Prostate gland (tissue), 2 donors: Measurements from ENCODE around the gene SLC25A11. TPM values are rescaled to one million over a fixed set of nuclear protein-coding genes. Genes with fewer than 3 reads are reported as not detected.

Experiments used
- DNase-seq: peaks from one replicate; pipeline ENCODE4 v3.0.0-alpha.2; 2019; ENCODE audit warnings: low spot score
- H3K27ac ChIP-seq, 2 donors: fragments of 200-600 bp; sonication (generic); 2 replicates each; pipeline ENCODE4 v1.5.1; 2017 to 2019
- H3K27me3 ChIP-seq: fragments of 200-600 bp; sonication (generic); replicated peaks from 2 replicates; pipeline ENCODE4 v1.5.1; 2019; ENCODE audit not compliant: insufficient read depth
- H3K36me3 ChIP-seq, 2 donors: fragments of 200-600 bp; sonication (generic); 1 replicate in 1 of 2; 2 replicates in 1 of 2; pipeline versions ENCODE4 v1.5.1 to v1.8.1; 2017 to 2019
- H3K4me1 ChIP-seq: fragments of 200-600 bp; sonication (generic); replicated peaks from 2 replicates; pipeline ENCODE4 v1.5.1; 2019
- H3K4me3 ChIP-seq, 2 donors: fragments of 200-600 bp; sonication (generic); 2 replicates each; pipeline ENCODE4 v1.5.1; 2017 to 2019
- H3K9me3 ChIP-seq: fragments of 200-600 bp; sonication (generic); 2 replicates; pipeline ENCODE4 v1.5.1; 2017
- POLR2A ChIP-seq: fragments of 450-650 bp; IDR thresholded peaks from one replicate; pipeline ENCODE4 v1.6.1; 2016; ENCODE audit warnings: antibody characterized with exemption, mild to moderate bottlenecking
- POLR2AphosphoS5 ChIP-seq: sonication (generic); formaldehyde crosslinking; IDR thresholded peaks from one replicate; pipeline ENCODE4 v1.6.1; 2017; ENCODE audit warnings: antibody characterized with exemption
- WGBS: methylation state at CpG from one replicate; pipeline ENCODE4 v1.1.5; 2018; 5-methylcytosine and 5-hydroxymethylcytosine counted together
- intact Hi-C: fragments of 100-400 bp; cut with DNase I; formaldehyde crosslinking; loops from one replicate; pipeline ENCODE4 v1.14.2; 2022
- total RNA-seq, 2 donors: library from RNA; depleted of rRNA; stranded (reverse); fragments of >200 nt; gene quantifications; one replicate each; pipeline ENCODE4 v1.1.0, GENCODE V29; 2016
- TF ChIP-seq, protein P1 (sequence below), 4 experiments: fragments of 200-600 bp in 2 of 4; fragments of 450-650 bp in 2 of 4; sonication (generic) in 2 of 4; IDR thresholded peaks; 1 replicate in 3 of 4; 2 replicates in 1 of 4; pipeline ENCODE4 v1.5.1; 2016 to 2019; ENCODE audit warnings: antibody characterized with exemption in 4 of 4, mild to moderate bottlenecking in 2 of 4, moderate library complexity in 2 of 4

The SLC25A11 gene
- total RNA-seq, 2 donors from 2014 or later, result 40.5 to 68.0 TPM

DNA sequence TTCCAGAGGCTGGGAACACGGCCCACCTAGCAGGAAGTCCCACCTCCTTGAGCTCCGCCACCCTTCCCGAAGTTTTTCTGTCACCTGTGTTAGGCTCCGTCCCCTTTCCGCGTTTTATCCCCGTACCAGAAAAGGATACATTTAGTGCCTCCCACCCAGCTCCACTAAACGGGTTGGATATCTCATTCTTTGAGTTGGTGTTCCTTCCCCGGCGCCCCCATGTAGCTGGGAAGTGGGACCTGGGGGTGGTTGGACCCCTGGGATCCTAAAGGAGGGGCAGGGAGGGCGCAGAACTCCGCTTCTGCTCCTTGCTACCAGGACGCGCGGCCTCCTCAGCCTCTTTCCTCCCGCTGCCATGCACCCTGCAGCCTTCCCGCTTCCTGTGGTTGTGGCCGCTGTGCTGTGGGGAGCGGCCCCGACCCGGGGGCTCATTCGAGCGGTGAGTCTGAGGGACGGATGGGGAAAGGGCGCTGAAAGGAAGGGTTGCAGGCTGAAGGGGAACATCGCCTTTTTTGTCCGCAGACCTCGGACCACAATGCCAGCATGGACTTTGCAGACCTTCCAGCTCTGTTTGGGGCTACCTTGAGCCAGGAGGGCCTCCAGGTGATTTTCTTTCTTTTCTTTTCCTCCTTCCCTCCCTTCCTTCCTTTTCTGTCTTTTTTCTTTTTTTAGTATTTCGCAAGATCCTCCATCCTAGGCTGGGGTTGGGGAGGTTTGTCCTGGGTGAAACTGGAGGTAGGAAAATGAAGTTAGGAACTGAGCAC lies 891 bp upstream of the SLC25A11 start:
- peaks cover 17% of the 10 kb centered on the region for H3K4me1 ChIP-seq
- peak overlapping the region; percentile 75 to 82 for H3K4me3 ChIP-seq
- H3K27me3 ChIP-seq, result no peaks in the 10 kb centered on the region
- H3K27ac ChIP-seq, result peak overlapping the region; percentile 85 to 95
- under 1% methylated on average over 29 of the region's 29 CpGs for WGBS
- TF ChIP-seq POLR2A (no peak), POLR2AphosphoS5 (no peak)
- TF ChIP-seq, protein P1, sequence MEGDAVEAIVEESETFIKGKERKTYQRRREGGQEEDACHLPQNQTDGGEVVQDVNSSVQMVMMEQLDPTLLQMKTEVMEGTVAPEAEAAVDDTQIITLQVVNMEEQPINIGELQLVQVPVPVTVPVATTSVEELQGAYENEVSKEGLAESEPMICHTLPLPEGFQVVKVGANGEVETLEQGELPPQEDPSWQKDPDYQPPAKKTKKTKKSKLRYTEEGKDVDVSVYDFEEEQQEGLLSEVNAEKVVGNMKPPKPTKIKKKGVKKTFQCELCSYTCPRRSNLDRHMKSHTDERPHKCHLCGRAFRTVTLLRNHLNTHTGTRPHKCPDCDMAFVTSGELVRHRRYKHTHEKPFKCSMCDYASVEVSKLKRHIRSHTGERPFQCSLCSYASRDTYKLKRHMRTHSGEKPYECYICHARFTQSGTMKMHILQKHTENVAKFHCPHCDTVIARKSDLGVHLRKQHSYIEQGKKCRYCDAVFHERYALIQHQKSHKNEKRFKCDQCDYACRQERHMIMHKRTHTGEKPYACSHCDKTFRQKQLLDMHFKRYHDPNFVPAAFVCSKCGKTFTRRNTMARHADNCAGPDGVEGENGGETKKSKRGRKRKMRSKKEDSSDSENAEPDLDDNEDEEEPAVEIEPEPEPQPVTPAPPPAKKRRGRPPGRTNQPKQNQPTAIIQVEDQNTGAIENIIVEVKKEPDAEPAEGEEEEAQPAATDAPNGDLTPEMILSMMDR (IDR thresholded peaks at IDR 0.05), result no peak
- peak; percentile 84 for DNase-seq
- peaks cover 0 to 10% of the 10 kb centered on the region in 2 donors for H3K36me3 ChIP-seq
- no peaks in the 10 kb centered on the region for H3K9me3 ChIP-seq
- intact Hi-C loops, result no loop called here

DNA sequence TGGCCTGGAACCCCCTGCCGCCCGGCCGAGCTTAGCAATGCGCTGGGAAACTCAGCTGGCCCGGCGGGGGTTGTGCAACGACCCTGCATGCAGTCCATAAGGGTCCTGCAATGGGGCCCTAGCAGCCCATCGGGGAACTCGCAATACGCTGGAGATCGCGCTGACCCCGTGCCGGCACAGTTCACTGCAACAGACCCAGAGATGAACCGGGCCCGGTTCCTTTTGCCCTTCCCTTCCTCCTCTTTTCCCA lies 375 bp downstream of the SLC25A11 start:
- peaks cover 12% of the 10 kb centered on the region for H3K4me1 ChIP-seq
- H3K36me3 ChIP-seq, result peaks cover 0 to 10% of the 10 kb centered on the region in 2 donors
- peak overlapping the region; percentile 85 to 95 for H3K27ac ChIP-seq
- H3K4me3 ChIP-seq, result peak overlapping the region; percentile 75 to 82
- TF ChIP-seq POLR2AphosphoS5, result no peak
- TF ChIP-seq POLR2A, result no peak
- TF ChIP-seq, protein P1 (IDR thresholded peaks at IDR 0.05), result no peak
- intact Hi-C loops, result no loop called here
- DNase-seq, result no peak
- 0% methylated on average over 16 of the region's 16 CpGs for WGBS
- no peaks in the 10 kb centered on the region for H3K27me3 ChIP-seq
- no peaks in the 10 kb centered on the region for H3K9me3 ChIP-seq

DNA sequence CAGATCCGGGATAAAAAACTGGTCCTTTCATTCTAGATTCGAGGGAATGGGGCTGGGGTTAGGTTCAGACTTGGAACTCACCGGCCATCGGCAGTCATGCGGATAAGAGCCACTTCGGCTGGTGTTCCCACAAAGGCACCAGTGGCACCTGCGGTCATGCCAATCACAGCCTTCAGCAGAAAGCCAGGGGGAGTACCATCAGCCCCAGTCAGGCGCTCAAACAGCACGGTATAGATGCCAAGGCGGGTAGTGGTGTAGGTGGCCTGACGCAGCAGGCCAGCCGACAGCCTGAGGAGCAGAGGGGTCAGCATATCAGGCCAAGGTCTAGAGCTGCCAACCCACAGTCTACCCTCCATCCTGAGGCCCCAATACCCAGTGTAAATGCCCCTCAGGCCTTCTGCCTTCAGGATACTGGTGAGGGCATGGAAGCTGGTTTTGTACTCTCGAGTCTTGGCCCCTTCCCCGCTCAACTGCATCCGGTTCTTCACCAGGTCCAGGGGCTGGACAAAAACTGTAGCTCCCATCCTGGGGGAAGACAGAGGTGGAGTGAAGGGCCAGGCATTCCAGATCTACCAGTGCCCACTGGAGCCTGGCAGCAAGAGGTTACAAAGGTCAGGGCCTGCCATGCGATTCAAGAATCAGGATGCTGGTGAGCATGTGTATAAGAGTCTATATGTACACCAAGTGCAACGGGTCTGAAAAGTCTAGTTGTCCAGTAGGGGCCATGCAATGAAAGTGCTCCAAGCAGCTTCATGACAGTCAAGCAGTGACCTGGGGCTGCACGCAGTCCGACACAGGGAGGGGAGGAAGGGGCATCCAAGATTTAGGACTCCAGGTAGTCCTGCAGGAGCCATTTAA lies 929 bp downstream of the SLC25A11 start:
- no peak for DNase-seq
- H3K4me3 ChIP-seq, result peak overlapping the region; percentile 75 to 82
- H3K36me3 ChIP-seq, result peaks cover 0 to 10% of the 10 kb centered on the region in 2 donors
- H3K27ac ChIP-seq, result peak overlapping the region; percentile 85 to 95
- H3K27me3 ChIP-seq, result no peaks in the 10 kb centered on the region
- TF ChIP-seq POLR2AphosphoS5 (no peak), POLR2A (no peak)
- TF ChIP-seq, protein P1 (IDR thresholded peaks at IDR 0.05), result no peak
- 43% methylated on average over 19 of the region's 19 CpGs for WGBS
- H3K4me1 ChIP-seq, result peaks cover 16% of the 10 kb centered on the region
- intact Hi-C loops, result no loop called here
- no peaks in the 10 kb centered on the region for H3K9me3 ChIP-seq

DNA sequence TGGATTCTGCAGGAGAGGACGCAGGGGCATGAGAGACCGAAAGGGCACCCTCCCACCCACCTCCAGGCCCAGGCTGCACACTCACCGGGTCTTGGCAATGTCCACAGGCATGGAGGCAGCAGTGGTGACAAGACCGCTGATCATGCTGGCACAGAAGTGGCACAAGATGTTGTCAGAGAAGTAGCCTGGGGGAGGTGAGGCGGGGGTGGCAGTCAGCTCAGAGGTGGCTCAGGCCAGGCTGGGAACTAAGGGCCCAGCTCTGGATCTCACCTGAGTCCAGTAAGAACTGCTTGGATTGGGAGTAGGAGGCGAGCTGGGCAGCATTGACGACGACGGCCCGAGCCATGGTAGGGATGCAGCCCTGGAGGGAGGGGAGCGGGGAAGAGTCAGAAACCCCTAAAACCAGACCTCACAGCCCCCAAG lies 1.8 kb downstream of the SLC25A11 start:
- Histone ChIP-seq H3K9me3 (no peaks in the 10 kb centered on the region), H3K36me3 (peaks cover 0 to 10% of the 10 kb centered on the region in 2 donors), H3K4me3 (no peak overlapping the region), H3K4me1 (peaks cover 16% of the 10 kb centered on the region), H3K27ac (no peak overlapping the region), H3K27me3 (no peaks in the 10 kb centered on the region)
- WGBS, result 79% methylated on average over 11 of the region's 11 CpGs
- TF ChIP-seq, protein P1 (IDR thresholded peaks at IDR 0.05), result no peak
- no peak for TF ChIP-seq POLR2AphosphoS5
- no peak for TF ChIP-seq POLR2A
- intact Hi-C loops, result no loop called here
- no peak for DNase-seq
